ENCODE results near the gene ZNF831.
A peak's percentile ranks its signal among the peaks of the same experiment; 100 is the strongest.

ZNF831 gene

DNA sequence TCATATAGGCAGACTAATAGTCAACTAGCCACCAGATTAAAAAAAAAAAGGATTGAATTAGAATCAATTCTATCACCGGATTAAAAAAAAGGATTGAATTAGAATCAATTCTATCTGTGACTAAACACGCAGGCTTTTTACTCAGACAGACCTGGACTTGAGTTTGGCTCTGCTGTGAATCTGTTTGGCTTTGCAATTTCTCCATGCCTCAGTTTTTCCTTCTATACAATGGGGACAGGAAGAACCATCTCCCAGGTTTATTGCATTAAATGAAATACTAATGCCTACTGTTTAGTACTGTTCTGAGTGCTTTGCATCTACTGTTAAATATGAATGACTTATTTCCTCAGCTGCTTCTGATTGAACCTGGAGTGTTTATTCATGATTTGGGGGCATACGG lies 106.8 kb downstream of the ZNF831 start:
- Histone ChIP-seq H3K4me1 (ENCODE audit: control insufficient read depth, insufficient read depth, low read length) (peaks cover 4% of the 10 kb centered on the region), H3K27me3 (ENCODE audit: control insufficient read depth, insufficient read depth, low read length) (no peaks in the 10 kb centered on the region), H3K36me3 (ENCODE audit: control insufficient read depth, insufficient read depth, low read length) (no peaks in the 10 kb centered on the region), H3K4me3 (ENCODE audit: low read length) (no peak overlapping the region), H3K9me3 (ENCODE audit: control insufficient read depth, insufficient read depth, low read length) (no peaks in the 10 kb centered on the region), H3K27ac (ENCODE audit: low read length) (no peak overlapping the region)
- DNase-seq (ENCODE audit: low read depth, low spot score), result no peak
- WGBS (ENCODE audit: insufficient coverage, insufficient read length), result no CpG with 5 or more reads among the region's 3 CpGs

DNA sequence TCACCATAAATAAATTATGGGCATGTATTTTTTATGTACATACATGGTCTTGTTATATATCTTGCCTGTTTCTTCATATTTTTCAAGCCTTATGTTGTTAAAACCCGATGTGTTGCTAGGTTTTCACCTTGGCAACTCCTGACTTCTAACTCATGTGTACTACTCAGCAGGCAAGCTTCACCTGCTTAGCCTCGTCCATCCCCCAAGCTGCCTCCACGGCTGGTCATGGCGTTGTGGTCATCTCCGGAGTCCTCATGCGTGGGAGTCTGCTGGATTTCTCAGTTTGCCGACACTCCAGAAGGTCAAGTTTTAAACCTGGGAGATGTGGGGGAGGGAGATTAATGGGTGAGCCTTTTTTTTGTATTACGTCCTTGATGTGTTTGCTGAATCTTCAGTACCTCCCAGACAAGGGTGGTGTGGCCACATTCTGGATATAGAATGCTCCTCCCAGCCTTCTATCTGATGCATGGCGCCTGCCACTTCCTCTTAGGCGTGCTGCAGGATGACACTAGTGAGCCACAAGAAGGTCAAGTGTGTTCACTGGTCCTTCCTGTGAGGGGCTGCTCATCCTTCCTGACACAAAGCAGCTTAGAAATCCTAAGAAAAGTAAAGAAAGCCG lies 110.2 kb downstream of the ZNF831 start:
- Histone ChIP-seq H3K27ac (ENCODE audit: low read length) (no peak overlapping the region), H3K9me3 (ENCODE audit: control insufficient read depth, insufficient read depth, low read length) (no peaks in the 10 kb centered on the region), H3K4me3 (ENCODE audit: low read length) (no peak overlapping the region), H3K4me1 (ENCODE audit: control insufficient read depth, insufficient read depth, low read length) (peaks cover 2% of the 10 kb centered on the region; the same call in 1 of the 2 replicates), H3K27me3 (ENCODE audit: control insufficient read depth, insufficient read depth, low read length) (no peaks in the 10 kb centered on the region), H3K36me3 (ENCODE audit: control insufficient read depth, insufficient read depth, low read length) (no peaks in the 10 kb centered on the region)
- DNase-seq (ENCODE audit: low read depth, low spot score), result no peak
- no CpG with 5 or more reads among the region's 11 CpGs for WGBS (ENCODE audit: insufficient coverage, insufficient read length)

DNA sequence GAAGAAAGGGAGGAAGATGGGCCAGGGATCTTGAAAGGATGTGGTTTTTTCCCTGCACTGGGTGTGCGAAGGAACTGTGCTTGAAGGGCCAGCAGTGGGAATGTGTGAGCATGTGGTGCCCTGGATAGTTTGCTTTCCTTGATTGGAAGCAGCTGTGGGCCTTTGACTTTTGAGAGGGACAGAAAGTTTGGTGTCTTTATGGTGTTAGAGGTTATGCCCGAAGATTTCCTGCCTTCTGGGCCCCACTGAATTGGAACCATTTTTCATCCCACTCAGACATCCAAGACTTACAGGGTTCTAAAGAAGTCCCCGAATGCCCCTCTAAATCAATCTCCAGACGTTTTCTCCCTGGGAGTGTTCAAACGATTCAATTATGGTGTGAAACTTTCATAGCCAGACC lies 113.3 kb downstream of the ZNF831 start:
- no peaks in the 10 kb centered on the region for H3K36me3 ChIP-seq (ENCODE audit: control insufficient read depth, insufficient read depth, low read length)
- H3K27me3 ChIP-seq (ENCODE audit: control insufficient read depth, insufficient read depth, low read length), result no peaks in the 10 kb centered on the region
- H3K4me3 ChIP-seq (ENCODE audit: low read length), result no peak overlapping the region
- WGBS (ENCODE audit: insufficient coverage, insufficient read length), result no CpG with 5 or more reads among the region's 5 CpGs
- no peak overlapping the region for H3K27ac ChIP-seq (ENCODE audit: low read length)
- H3K4me1 ChIP-seq (ENCODE audit: control insufficient read depth, insufficient read depth, low read length), result no peaks in the 10 kb centered on the region
- no peak for DNase-seq (ENCODE audit: low read depth, low spot score)
- no peaks in the 10 kb centered on the region for H3K9me3 ChIP-seq (ENCODE audit: control insufficient read depth, insufficient read depth, low read length)

DNA sequence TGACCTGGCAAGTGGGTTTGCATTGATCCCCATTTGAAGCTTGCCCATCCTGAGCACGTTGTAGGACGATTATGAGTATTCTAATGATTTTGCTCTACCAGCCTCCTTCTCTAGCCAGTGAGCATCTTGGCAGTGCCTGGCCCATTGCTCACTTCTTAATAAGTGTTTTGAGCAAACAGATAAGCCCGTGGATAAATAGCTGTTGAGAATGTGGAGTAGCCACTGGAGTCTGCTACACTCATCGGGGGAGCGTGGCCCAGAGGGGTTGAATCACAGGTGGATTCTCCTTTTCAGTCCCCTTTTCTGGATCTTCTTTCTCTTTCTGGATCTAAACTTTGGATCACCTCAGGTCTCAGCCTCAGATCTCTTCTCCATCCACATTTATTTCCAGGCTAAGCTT lies 120.8 kb downstream of the ZNF831 start:
- Histone ChIP-seq H3K27me3 (ENCODE audit: control insufficient read depth, insufficient read depth, low read length) (no peaks in the 10 kb centered on the region), H3K27ac (ENCODE audit: low read length) (no peak overlapping the region), H3K4me3 (ENCODE audit: low read length) (no peak overlapping the region), H3K36me3 (ENCODE audit: control insufficient read depth, insufficient read depth, low read length) (no peaks in the 10 kb centered on the region), H3K9me3 (ENCODE audit: control insufficient read depth, insufficient read depth, low read length) (no peaks in the 10 kb centered on the region; the same call in 1 of the 2 replicates), H3K4me1 (ENCODE audit: control insufficient read depth, insufficient read depth, low read length) (no peaks in the 10 kb centered on the region)
- DNase-seq (ENCODE audit: low read depth, low spot score), result no peak
- WGBS (ENCODE audit: insufficient coverage, insufficient read length), result no CpG with 5 or more reads among the region's 5 CpGs

DNA sequence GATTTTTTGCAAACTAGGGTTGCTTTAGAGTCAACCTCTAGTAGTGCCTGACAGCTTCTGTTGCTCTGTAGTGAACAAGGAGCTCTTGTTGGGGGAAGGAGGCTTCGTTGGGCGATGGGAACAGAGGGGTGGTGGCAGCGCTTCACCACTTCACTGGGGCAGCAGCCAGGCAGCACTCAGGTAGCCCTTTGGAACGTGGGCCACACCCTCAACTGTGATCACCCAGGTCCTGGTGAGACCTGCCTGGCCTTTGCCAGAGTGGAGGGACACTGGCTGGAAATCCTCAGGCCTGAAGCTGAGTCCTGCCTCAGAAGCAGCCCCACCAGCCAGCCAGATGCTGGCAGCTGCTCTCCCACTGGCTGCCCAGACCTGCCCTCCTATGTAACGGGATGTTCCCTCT lies 126.4 kb downstream of the ZNF831 start:
- Histone ChIP-seq H3K36me3 (ENCODE audit: control insufficient read depth, insufficient read depth, low read length) (no peaks in the 10 kb centered on the region), H3K27ac (ENCODE audit: low read length) (no peak overlapping the region), H3K27me3 (ENCODE audit: control insufficient read depth, insufficient read depth, low read length) (no peaks in the 10 kb centered on the region), H3K9me3 (ENCODE audit: control insufficient read depth, insufficient read depth, low read length) (no peaks in the 10 kb centered on the region; the same call in 1 of the 2 replicates), H3K4me3 (ENCODE audit: low read length) (no peak overlapping the region), H3K4me1 (ENCODE audit: control insufficient read depth, insufficient read depth, low read length) (no peaks in the 10 kb centered on the region; the same call in 1 of the 2 replicates)
- no peak for DNase-seq (ENCODE audit: low read depth, low spot score)
- WGBS (ENCODE audit: insufficient coverage, insufficient read length), result no CpG with 5 or more reads among the region's 5 CpGs

DNA sequence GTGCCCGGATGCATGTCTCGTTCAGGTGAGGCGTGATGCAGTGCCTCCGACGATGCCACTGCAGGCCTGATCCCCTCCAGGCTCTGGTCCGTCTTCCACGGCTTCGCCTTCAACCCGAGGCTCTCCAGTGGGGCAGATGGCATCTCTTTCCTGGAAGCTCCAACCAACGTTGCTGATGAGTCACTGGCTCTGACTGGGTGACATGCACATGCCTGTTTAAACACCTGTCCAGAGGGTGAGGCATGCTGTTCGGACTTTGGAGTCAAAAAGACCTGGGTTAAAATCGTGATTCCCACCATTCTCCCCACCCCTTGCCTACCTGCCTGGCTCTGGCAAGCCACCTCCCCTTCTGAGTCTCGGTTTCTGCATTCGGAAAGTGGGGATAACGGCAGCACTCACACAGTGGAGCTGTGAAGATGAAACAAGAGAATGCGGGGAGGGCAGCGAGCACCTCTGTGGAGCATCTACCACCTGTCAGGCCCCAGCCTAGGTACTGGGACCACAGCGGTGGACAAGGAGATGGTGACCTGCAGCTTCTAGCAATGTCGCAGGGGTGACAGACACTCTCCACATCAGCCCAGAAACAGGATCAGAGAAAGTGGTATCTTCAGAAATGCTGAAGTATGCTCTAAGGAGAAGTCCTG lies 128.2 kb downstream of the ZNF831 start:
- Histone ChIP-seq H3K27ac (ENCODE audit: low read length) (no peak overlapping the region), H3K9me3 (ENCODE audit: control insufficient read depth, insufficient read depth, low read length) (no peaks in the 10 kb centered on the region), H3K36me3 (ENCODE audit: control insufficient read depth, insufficient read depth, low read length) (no peaks in the 10 kb centered on the region), H3K4me1 (ENCODE audit: control insufficient read depth, insufficient read depth, low read length) (no peaks in the 10 kb centered on the region; the same call in 1 of the 2 replicates), H3K27me3 (ENCODE audit: control insufficient read depth, insufficient read depth, low read length) (no peaks in the 10 kb centered on the region), H3K4me3 (ENCODE audit: low read length) (no peak overlapping the region)
- no peak for DNase-seq (ENCODE audit: low read depth, low spot score)
- WGBS (ENCODE audit: insufficient coverage, insufficient read length), result no CpG with 5 or more reads among the region's 19 CpGs

DNA sequence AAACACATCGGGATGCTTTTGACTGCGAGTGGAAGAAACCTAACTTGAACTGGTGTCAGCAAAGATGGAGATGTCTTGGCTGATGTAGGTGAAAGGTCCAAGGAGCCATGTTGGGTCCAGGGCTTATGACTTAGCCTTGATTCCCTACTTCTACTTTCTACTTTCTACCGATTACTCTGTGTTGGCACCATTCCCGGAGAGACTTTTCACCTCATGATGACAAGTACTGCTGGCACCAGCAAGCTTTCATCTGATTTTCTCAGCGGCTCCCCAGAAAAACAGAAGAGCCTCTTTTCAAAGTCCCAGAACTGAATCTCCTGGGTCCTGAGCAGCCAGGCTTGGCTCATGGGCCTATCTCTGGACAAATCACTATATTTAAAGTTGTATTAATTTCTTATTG lies 131.9 kb downstream of the ZNF831 start:
- peaks cover 3% of the 10 kb centered on the region for H3K4me1 ChIP-seq (ENCODE audit: control insufficient read depth, insufficient read depth, low read length)
- H3K27ac ChIP-seq (ENCODE audit: low read length), result no peak overlapping the region
- H3K9me3 ChIP-seq (ENCODE audit: control insufficient read depth, insufficient read depth, low read length), result no peaks in the 10 kb centered on the region
- no peak overlapping the region for H3K4me3 ChIP-seq (ENCODE audit: low read length)
- peaks cover 11% of the 10 kb centered on the region for H3K27me3 ChIP-seq (ENCODE audit: control insufficient read depth, insufficient read depth, low read length)
- H3K36me3 ChIP-seq (ENCODE audit: control insufficient read depth, insufficient read depth, low read length), result no peaks in the 10 kb centered on the region
- no CpG with 5 or more reads among the region's 5 CpGs for WGBS (ENCODE audit: insufficient coverage, insufficient read length)
- no peak for DNase-seq (ENCODE audit: low read depth, low spot score)

DNA sequence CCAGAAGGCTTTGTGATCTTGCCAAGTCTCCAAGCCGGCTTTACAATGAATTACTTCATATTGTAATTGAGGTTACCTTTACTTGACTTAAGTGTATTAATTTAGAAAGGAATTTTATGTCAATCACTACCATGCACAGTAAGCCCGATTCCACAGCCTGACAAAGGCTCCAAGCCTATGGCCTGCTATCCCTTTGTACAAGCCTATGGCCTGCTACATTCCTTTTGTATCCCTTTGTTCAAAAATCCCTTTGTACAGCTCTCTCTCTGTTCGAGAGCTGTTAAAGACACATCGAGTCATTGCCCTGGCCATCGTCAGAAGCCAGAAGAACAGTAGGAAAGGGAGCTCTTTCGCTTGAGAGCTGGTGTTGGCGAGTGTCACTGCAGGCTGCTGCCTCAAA lies 134.1 kb downstream of the ZNF831 start:
- no peak overlapping the region for H3K27ac ChIP-seq (ENCODE audit: low read length)
- no peak for DNase-seq (ENCODE audit: low read depth, low spot score)
- H3K9me3 ChIP-seq (ENCODE audit: control insufficient read depth, insufficient read depth, low read length), result no peaks in the 10 kb centered on the region
- H3K4me1 ChIP-seq (ENCODE audit: control insufficient read depth, insufficient read depth, low read length), result peaks cover 3% of the 10 kb centered on the region
- H3K36me3 ChIP-seq (ENCODE audit: control insufficient read depth, insufficient read depth, low read length), result no peaks in the 10 kb centered on the region
- no CpG with 5 or more reads among the region's 7 CpGs for WGBS (ENCODE audit: insufficient coverage, insufficient read length)
- H3K4me3 ChIP-seq (ENCODE audit: low read length), result no peak overlapping the region
- H3K27me3 ChIP-seq (ENCODE audit: control insufficient read depth, insufficient read depth, low read length), result peaks cover 28% of the 10 kb centered on the region

DNA sequence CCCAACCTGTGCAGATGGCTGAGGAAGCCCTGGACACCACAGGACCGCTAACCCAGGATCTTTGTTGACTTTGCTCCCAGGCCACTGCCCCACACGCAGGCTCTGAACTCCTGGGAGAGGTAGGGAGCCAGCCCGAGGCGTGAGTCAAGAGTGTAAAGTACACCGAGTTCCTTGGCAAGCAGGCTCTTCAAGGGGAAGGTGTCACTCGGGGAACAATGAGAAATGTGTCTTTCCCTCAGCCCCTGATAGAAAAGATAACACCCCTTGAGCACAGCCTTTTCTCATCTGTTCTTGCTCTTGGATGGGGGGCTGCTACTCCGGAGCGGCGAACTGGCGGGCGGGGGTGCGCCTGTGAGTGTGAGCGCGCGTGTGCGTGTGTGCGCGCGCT lies 136.3 kb downstream of the ZNF831 start:
- H3K4me3 ChIP-seq (ENCODE audit: low read length), result peak overlapping the region; percentile 22; the same call in 1 of the 2 replicates

DNA sequence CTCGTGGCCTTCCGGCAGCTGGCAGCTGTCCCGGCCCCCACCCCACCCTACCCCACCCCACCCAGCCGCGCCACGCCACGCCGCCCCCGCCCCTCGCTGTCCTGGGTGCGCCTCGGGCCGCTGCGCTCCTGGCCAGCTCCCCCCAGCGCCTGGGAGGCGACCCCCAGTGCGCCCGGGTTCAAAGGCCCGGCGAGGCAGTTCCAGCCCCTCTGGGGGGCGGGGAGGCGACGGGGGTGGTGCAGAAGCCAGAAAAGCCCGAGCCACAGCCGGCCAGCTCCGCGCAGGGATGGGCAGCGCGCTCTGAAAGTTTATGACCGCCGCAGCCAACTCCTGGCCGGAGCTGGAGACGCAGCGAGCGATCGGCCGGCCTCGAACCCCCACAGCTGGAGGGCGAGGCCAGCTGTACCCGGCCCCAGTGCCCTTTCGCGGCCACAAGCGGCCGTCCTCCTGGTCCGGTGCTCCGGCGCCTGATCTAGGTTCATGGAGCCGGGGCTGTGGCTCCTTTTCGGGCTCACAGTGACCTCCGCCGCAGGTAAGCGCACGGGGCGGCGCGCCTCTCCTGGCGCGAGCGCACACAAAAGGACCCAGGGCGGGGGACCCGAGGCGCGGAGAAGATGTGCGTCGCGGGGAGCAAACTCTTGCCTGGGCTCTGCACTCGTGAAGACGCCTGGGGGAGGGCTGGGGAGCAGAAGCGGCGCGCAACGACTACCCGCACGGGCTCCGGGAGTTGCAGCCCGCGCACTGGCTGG lies 136.9 kb downstream of the ZNF831 start, which contains the start of gene EDN3:
Gene EDN3 (plus strand): TSS at position 279 of the 749 bp plus-strand sequence. CDS start 202 bp downstream, at position 481.
- Histone ChIP-seq H3K9me3 (ENCODE audit: control insufficient read depth, insufficient read depth, low read length) (no peaks in the 10 kb centered on the region), H3K36me3 (ENCODE audit: control insufficient read depth, insufficient read depth, low read length) (no peaks in the 10 kb centered on the region), H3K4me1 (ENCODE audit: control insufficient read depth, insufficient read depth, low read length) (peaks cover 3% of the 10 kb centered on the region), H3K27me3 (ENCODE audit: control insufficient read depth, insufficient read depth, low read length) (peaks cover 30% of the 10 kb centered on the region), H3K27ac (ENCODE audit: low read length) (no peak within 1 kb of the TSS), H3K4me3 (ENCODE audit: low read length) (peak within 1 kb of the TSS; percentile 48)
- DNase-seq (ENCODE audit: low read depth, low spot score), result peak; percentile 5
- no CpG with 5 or more reads among the region's 77 CpGs for WGBS (ENCODE audit: insufficient coverage, insufficient read length)

More for the DNA sequence above, 136.3 kb downstream of the ZNF831 start:
- peaks cover 3% of the 10 kb centered on the region for H3K4me1 ChIP-seq (ENCODE audit: control insufficient read depth, insufficient read depth, low read length)
- no peaks in the 10 kb centered on the region for H3K9me3 ChIP-seq (ENCODE audit: control insufficient read depth, insufficient read depth, low read length)
- no peak overlapping the region for H3K27ac ChIP-seq (ENCODE audit: low read length)
- H3K27me3 ChIP-seq (ENCODE audit: control insufficient read depth, insufficient read depth, low read length), result peaks cover 30% of the 10 kb centered on the region
- no CpG with 5 or more reads among the region's 19 CpGs for WGBS (ENCODE audit: insufficient coverage, insufficient read length)
- no peak for DNase-seq (ENCODE audit: low read depth, low spot score)
- H3K36me3 ChIP-seq (ENCODE audit: control insufficient read depth, insufficient read depth, low read length), result no peaks in the 10 kb centered on the region

Data from iPS DF 6.9 (cell line).